Measurements from ENCODE around the gene SUPT3H. TPM values are rescaled to one million over a fixed set of nuclear protein-coding genes. Genes with fewer than 3 reads are reported as not detected.

Gene SUPT3H
- 7.6 to 8.1 TPM (median 7.8 TPM) in 3 replicates for polyA plus RNA-seq
- polyA plus RNA-seq (2011; ENCODE audit: low read depth): 9.7 TPM
- polyA plus RNA-seq (2011; cell fraction: cytosol; rRNA removed): 8.2 and 11.7 TPM in 2 replicates
- polyA plus RNA-seq (2011; cell fraction: nucleus; rRNA removed): 11.3 and 13.1 TPM in 2 replicates
- 5.0 and 5.9 TPM in 2 replicates for polyA plus RNA-seq (2012; ENCODE audit: low replicate concordance)
- polyA minus RNA-seq: 2.3 to 17.3 TPM (median 10.0 TPM) in 3 replicates
- 8.1 TPM for polyA minus RNA-seq (2011; cell fraction: cytosol; rRNA and poly(A)+ RNA removed)
- 7.1 and 10.5 TPM in 2 replicates for polyA minus RNA-seq (2011; cell fraction: nucleus; rRNA and poly(A)+ RNA removed)

DNA sequence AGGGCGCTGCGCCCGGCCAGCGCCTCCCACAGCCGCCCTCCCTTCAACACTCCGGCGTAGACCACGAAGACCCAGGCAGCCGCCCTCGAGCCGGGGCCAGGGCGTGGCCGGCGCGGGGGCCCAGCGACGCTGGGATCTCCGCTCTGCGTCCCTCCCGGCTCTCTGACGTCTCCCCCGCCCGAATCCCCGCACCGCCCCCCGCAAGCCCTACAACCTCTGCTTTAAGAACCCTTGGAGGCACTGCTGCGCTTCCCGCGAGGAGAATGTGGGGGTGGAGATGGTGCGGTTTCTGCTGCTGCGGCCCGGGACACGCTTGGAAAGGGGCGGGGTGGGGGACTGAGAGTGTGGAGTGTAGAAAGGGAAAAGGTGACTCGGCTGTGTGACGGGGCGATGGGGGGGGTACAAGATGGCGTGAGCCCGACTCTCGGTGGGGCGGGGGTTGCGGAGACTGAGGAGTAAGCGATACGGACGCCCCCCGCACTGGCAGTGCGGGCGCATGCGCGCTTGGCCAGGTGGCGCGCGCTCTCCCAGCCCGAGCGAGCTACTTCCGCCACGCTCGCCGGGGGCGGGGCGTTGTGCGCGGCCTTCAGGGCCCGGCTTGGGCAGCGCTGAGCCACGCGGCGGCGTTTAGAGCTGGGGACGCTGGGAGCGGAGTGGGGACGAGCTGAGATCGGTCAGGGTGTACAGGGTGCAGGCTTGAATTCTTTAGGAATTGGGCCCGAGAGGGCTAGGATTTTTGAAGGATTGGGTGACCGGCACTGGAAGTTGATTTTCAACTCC lies at the start of gene SUPT3H:
TSS of gene SUPT3H (minus strand) at position 381 of the 780 bp plus-strand sequence.
- dilution Hi-C loops (cut with MboI; ENCODE audit: extremely low pct_ligation_motif_present, low sequenced_read_pairs): loop anchor here (25.0 kb wide), 1 partner anchor 335 kb away; no protein-coding TSS in a partner anchor

GRCh38 chr6:45426251-45426650 lies 48.5 kb upstream of the SUPT3H start:
- Histone ChIP-seq H3K9me3 (ENCODE audit: control insufficient read depth, low read depth, low read length) (no peaks in the 10 kb centered on the region), H3K9ac (ENCODE audit: control insufficient read depth, extremely low read depth, insufficient read depth, low read length) (no peak overlapping the region), H3K27me3 (ENCODE audit: control insufficient read depth, extremely low read depth, insufficient read depth, low read length) (no peaks in the 10 kb centered on the region), H2AFZ (ENCODE audit: control insufficient read depth, low read length) (no peak overlapping the region), H3K4me2 (ENCODE audit: control insufficient read depth, extremely low read depth, insufficient read depth, low read depth, low read length) (no peak overlapping the region), H3K4me3 (ENCODE audit: control insufficient read depth in 2 of 3, extremely low read depth in 1 of 3, insufficient read depth in 2 of 3, low read depth in 1 of 3, low read length in 3 of 3) (no peak overlapping the region), H3K9me1 (ENCODE audit: control insufficient read depth, extremely low read depth, insufficient read depth, low read length) (no peaks in the 10 kb centered on the region), H3K36me3 (ENCODE audit: control insufficient read depth in 2 of 2, extremely low read depth in 1 of 2, insufficient read depth in 2 of 2, low read length in 2 of 2) (no peaks in the 10 kb centered on the region), H3K27ac (ENCODE audit: control insufficient read depth, insufficient read depth, low read length) (no peak overlapping the region), H4K20me1 (ENCODE audit: control insufficient read depth, extremely low read depth, insufficient read depth, low read length) (no peaks in the 10 kb centered on the region), H3K79me2 (ENCODE audit: control insufficient read depth, insufficient read depth, low read length) (no peaks in the 10 kb centered on the region), H3K4me1 (ENCODE audit: control insufficient read depth, extremely low read depth, insufficient read depth, low read length) (peaks cover 4% of the 10 kb centered on the region)
- no peak for TF ChIP-seq EZH2 (IDR thresholded peaks at IDR 0.05; ENCODE audit: low read length)
- TF ChIP-seq CTCF (optimal IDR thresholded peaks at IDR 0.05 in 1 of 3, IDR thresholded peaks at IDR 0.05 in 1 of 3, conservative IDR thresholded peaks at IDR 0.05 in 1 of 3; ENCODE audit: extremely low read depth in 1 of 3, insufficient read depth in 2 of 3, low read length in 3 of 3): no peak
- no peak for DNase-seq (ENCODE audit: low read depth, low spot score)
- no peak for FAIRE-seq
- dilution Hi-C loops (cut with MboI; ENCODE audit: extremely low pct_ligation_motif_present, low sequenced_read_pairs): no loop called here

More for the DNA sequence above, at the start of gene SUPT3H:
- FAIRE-seq (peak; percentile 52), DNase-seq (ENCODE audit: low read depth, low spot score) (peak; percentile 33)
- no peaks in the 10 kb centered on the region for H3K9me1 ChIP-seq (ENCODE audit: control insufficient read depth, extremely low read depth, insufficient read depth, low read length)
- no peaks in the 10 kb centered on the region for H3K36me3 ChIP-seq (ENCODE audit: control insufficient read depth in 2 of 2, extremely low read depth in 1 of 2, insufficient read depth in 2 of 2, low read length in 2 of 2)
- H3K27me3 ChIP-seq (ENCODE audit: control insufficient read depth, extremely low read depth, insufficient read depth, low read length): no peaks in the 10 kb centered on the region
- peak within 1 kb of the TSS; percentile 92 for H3K4me2 ChIP-seq (ENCODE audit: control insufficient read depth, extremely low read depth, insufficient read depth, low read depth, low read length)
- no peaks in the 10 kb centered on the region for H4K20me1 ChIP-seq (ENCODE audit: control insufficient read depth, extremely low read depth, insufficient read depth, low read length)
- peaks cover 2% of the 10 kb centered on the region for H3K79me2 ChIP-seq (ENCODE audit: control insufficient read depth, insufficient read depth, low read length)
- H3K4me3 ChIP-seq (ENCODE audit: control insufficient read depth in 2 of 3, extremely low read depth in 1 of 3, insufficient read depth in 2 of 3, low read depth in 1 of 3, low read length in 3 of 3): peak within 1 kb of the TSS; percentile 83 to 89 (median 87)
- no peaks in the 10 kb centered on the region for H3K9me3 ChIP-seq (ENCODE audit: control insufficient read depth, low read depth, low read length)
- H2AFZ ChIP-seq (ENCODE audit: control insufficient read depth, low read length): peak within 1 kb of the TSS; percentile 87
- peaks cover 11% of the 10 kb centered on the region for H3K4me1 ChIP-seq (ENCODE audit: control insufficient read depth, extremely low read depth, insufficient read depth, low read length)
- TF ChIP-seq CTCF (optimal IDR thresholded peaks at IDR 0.05 in 1 of 3, IDR thresholded peaks at IDR 0.05 in 1 of 3, conservative IDR thresholded peaks at IDR 0.05 in 1 of 3; ENCODE audit: extremely low read depth in 1 of 3, insufficient read depth in 2 of 3, low read length in 3 of 3) (peak in 2 of 3 experiments; percentile 28 to 35), EZH2 (IDR thresholded peaks at IDR 0.05; ENCODE audit: low read length) (no peak)
- H3K9ac ChIP-seq (ENCODE audit: control insufficient read depth, extremely low read depth, insufficient read depth, low read length): peak within 1 kb of the TSS; percentile 94
- peak within 1 kb of the TSS; percentile 95 for H3K27ac ChIP-seq (ENCODE audit: control insufficient read depth, insufficient read depth, low read length)
